NCI-H1105 treated with DMSO at 0.1 percent for 48 hours (cell line): ENCODE measurements around the gene AMELX.

Experiments
- DNase-seq: peaks from one replicate; lab custom pipeline; 2025; lab: John Stamatoyannopoulos, UW

The AMELX gene

DNA sequence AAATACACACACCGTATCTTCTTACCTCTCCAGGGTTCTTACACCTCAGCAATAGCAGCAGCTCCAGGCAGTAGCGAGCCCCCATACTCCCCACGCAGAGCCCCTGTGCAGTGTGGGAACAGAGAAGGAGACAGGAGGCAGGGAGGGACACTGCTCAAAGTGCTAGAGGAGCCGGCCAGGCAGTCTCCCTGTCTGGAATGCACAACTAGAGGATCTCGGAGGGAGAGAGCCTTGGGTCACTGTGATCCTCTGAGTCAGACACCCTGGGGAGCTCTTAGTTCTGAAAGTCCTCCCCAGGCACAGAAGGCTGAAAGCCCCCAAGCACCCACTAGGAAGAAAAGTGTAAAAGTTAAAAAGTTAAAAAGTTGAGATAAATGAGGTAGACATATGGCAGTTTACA is 16.0 kb downstream of the AMELX start:
- DNase-seq: no peak

DNA sequence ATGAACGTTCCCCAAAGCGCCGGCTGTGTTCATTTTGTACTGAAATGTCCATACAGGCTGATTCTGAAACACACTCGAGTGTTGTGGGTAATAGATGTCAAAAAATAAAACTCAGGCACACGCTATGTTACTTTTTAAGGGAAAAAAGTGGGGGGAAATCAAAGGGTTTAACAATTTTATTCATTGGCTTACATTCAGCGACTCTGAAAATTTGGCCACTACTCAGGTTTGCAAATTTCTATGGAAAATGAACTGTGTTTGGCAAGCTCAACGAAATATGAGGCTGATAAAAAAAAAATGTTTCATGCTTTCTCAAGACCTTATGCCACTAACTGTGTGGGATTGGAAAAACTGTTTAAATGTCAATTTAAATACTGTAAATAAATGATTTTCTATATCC is 18.5 kb downstream of the AMELX start:
- DNase-seq: no peak

DNA sequence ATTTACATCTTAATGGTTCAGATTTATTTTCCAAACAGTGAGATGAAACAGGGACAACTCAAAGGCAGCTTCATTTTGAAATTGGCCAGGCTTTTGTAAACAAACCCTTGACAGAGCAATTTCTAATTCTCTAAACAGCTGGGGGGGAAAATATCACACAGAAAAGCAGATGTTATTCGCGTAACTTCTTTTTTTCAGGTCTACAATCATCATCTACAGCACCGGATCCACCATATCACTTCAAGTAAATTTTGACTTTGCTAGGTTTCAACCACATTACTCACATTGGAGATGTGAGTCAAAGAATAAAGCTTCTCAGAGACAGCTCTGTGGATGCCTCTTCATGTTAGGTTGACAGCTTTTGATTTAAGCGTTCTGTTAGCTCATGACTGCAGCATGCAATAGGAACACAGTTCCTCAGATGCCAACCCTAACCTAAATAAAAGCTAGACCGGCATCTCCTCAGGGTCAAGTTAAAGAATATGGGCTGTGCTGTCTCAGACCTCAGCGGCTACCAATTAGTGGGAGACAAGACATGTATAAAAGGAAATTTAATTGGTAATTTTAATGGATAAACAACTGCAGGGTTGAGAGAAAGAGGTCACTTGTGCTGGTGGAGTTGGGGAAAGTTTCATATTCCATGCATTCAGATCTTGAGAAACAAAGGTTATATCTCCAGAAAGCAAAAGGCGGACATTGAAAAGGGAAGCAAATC is 26.8 kb downstream of the AMELX start:
- DNase-seq: no peak

DNA sequence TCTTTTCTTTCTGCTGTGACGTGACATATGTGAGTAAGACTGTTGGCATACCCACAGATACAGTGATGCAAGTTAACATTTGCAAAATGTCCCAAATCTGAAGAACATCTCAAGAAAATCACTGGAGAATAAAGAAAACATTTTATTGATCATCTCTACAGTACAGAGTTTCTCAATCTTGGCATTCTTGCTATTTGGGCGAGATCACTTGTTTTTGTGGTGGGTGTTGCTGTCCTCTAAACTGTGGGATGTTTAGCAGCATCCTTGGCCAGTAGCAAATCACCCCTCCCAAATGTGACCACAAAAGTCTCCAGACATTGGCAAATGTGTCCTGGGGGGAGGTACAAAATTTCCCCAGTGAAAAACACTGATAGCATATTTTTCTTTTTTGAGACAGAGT is 28.8 kb downstream of the AMELX start:
- no peak for DNase-seq

DNA sequence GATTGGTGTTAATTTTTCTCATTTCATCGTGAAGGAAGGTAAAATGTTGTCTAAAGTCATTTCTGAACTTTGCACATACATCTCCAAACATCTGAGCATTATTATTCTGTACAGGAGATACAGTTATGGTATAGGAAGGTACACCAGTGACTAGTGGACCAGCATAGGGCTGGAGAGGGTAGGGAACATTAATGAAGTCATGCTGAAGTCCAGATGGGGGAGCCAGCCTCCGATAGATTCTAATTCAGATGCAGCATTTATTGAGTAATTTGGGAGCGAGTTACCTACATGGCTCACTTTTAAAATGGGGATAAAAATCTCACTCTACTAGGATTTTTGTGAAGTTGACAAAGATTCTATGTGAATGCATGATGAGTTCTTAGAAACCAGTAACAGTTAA is 34.9 kb downstream of the AMELX start:
- no peak for DNase-seq

DNA sequence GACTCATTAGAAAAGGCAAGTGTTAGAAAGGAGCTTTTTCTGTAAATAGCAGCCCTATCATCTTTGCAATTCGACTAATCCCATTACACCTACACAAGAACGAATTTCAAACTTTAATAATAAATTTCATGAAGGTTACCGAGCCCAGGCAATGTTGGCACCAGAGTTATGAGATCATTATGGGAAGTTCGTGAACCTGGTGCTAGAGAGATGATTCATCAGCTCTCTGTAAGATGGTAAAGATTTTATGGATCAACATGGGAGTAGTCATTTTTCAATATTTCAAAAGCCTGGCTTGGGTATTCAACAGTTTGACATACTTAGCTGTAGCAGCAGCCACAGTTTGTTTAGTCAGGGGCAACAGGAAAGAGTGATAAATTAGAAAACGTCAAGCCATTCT is 35.8 kb downstream of the AMELX start:
- DNase-seq: no peak

DNA sequence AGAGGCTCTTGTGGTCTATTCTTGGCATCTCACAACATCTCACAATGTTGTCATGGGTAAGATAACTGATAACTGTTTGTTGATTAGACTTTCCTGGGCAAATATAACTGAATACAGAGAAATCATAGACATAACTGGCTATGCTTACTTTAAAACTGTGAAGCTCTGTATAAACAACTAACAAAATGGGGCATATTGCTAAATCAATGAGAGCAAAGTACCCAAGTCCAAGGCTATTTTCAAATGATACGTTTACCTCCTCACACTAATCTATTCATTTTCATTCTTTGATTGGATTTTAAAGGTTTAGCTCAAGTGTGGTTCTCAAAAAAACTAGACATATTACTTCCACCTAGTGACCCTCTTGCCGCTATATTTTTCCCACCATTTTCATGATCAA is 38.6 kb downstream of the AMELX start:
- no peak for DNase-seq

DNA sequence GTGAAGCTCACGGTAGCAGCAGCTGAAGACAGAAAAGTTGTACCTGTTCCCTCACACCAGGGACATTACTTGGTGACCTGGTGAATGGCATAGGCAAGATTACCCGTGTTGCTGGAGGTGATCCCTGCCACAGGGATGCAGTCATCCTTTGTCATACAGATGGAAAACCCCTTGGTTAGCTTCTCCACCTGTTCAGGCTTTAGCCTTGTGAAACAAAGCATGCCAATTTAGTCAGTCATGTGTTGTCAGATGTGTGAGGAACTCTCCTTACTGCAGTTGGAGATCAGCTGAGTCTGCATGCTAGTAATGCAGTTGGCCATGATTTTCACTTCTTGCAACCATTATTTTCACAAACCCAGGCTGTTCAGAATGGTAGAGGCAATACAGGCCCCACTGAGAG is 41.0 kb downstream of the AMELX start:
- DNase-seq: no peak

DNA sequence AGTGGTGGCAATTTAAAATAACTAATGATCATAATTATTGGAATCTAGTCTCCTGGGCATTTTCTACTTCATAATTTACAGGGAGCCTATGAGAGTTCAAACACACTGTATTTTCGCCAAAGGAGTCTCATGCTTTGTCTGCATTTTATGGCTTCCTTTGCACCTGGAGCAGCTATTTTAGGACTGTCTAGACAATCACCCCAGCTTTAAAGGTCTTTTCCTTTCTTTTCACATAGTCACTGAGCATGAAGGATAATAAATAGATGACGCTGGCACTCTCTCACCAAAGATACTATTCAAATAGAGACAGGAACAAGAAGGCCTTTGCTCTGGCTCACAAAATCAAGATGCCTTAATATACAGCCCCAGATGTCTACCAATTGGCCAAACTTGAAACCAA is 43.0 kb downstream of the AMELX start:
- DNase-seq: no peak

DNA sequence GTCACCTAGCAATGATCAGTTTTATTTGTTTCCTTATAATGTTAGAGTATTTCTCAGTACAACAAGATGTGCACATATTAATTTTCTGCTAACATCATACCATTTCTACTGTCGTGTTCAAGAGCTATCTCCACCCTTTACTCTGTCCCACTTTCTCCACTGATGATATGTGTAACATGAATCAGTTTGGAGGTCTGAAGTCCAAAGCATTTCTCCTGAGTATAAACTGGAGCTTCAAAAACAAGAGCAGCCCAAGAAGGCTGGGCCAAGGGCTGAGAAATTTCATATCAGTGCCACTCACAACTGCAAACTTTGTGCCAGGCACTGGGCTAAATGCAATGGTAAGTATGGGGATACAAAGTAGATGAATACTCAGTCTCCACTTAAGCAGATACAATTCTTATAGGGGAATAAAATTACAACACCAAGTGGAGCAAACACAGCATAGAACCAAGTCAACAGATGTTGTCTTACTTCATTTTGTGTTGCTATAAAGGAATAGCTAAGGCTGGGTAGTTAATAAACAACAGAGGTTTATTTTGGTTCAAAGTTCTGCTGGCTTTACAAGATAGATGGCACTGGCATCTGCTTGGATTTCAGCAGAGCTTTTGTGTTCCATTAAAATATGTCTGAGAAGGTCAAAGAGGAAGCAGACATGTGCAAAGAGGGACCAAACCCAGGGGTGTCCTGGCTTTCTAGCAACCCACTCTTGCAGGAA is 44.2 kb downstream of the AMELX start:
- no peak for DNase-seq

DNA sequence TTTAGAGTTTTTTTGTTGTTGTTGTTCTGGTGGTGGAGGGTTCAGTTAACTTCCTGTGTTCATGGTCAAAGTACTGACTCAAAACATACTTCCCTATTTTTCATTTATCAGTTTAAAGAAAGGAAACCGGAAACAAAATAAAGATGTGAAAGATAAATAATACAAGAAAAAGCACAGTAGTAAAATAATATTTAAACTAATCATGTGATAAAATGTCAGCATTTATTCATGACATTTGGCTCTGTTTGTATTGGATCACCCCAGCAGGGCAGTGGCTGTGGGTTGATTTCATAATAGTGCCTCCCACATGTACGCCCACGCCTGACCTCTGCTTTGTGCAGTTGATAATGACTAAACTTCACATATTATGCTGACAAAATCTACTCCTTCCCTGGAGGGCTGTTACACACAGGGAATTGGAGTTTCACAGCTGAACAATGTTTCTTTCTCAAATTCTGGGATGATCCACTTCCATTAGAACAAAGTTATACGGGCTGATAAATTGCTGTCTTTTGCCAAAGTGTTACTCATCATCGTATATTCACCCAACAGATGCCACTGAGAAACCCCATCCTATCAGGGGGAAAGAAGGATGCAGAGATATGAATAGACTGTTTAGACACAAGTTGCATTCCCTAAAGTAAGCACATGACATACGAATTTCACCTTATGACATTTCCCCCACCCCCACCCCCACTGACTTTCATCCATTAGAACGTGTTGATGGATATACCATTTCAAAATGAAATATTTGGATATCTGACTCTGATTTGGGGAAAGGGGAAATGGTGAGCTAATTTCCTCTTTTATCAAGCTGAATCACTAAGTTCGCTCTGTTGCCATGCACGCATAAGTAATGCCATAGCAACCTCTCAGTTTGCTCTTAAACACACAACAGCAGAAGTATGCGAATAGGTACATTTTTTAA is 48.3 kb downstream of the AMELX start:
- DNase-seq: no peak

DNA sequence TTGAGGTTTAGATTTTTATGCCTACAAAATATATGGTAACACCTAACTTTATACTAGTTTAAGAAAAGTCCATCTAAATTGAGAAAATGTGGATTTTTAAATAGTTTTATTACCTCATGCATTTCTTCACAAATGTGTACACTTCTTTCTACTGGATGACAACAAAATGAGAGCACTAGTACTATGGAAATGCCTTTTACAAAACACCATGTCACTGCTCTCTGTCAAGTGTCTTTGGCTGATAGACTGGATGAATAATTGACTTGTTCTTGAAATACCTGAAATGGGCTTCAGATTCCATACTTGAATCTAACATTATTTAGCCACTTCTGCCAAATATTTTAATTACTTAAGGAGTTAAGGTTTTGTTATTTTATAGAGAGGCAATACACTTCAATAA is 49.5 kb downstream of the AMELX start:
- no peak for DNase-seq

DNA sequence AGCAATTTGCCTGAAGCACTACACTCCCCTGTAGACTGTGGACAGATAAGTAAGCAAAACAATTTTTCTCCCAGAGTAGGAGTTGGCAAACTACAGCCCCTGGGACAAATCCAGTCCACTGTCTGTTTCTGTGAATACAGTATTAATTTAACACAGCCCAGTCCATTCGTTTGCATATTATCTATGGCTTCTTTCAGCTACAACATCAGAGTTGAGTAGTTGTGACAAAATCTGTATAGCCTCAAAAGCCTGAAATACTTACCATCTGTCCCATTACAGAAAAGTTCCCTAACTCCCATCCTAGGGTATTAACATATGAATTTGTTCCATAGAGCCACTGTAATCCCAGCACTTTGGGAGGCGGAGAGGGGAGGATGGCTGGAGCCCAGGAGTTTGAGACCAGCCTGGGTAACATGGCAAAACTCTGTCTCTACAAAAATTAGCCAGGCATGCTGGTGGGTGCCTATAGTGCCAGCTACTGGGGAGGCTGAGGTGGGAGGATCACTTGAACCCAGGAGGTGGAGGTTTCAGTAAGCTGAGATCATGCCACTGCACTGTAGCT is 53.0 kb downstream of the AMELX start:
- no peak for DNase-seq

DNA sequence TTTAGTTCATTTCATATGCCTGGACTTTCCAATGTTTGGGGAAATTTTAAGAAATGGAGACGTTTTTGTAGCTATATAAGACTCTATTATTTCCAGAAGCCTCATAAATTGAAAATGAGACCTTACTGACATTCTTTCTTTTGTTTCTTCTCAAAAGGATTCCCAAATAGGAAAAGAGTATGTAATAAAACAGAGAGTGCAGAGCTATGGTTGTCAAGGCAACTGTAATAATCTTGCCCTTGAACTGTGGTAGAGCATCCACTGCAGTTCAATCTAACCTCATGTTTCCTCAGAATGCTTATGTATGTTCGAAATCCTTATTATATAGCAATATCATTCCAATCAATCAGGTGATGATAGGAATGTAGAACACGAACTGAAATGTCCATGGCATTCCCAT is 54.1 kb downstream of the AMELX start:
- DNase-seq: no peak

DNA sequence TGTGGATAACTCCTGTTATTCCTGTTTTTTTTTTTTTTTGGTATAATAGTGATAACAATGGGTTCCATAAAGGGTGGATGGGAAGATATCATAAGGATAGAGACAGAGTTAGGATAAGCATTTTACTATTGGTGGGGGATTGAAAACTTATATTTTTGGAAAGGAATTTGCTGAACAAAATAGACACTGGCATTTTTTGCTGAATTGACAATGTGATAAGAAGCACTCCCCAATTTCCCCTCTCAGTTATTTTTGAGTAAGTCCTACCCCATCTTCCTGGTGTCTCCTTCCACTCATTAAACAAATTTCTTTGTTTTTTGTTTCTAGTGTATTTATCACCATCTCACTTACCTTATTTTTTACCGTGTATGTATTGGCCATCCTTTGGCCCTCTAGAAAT is 55.8 kb downstream of the AMELX start:
- DNase-seq: no peak

DNA sequence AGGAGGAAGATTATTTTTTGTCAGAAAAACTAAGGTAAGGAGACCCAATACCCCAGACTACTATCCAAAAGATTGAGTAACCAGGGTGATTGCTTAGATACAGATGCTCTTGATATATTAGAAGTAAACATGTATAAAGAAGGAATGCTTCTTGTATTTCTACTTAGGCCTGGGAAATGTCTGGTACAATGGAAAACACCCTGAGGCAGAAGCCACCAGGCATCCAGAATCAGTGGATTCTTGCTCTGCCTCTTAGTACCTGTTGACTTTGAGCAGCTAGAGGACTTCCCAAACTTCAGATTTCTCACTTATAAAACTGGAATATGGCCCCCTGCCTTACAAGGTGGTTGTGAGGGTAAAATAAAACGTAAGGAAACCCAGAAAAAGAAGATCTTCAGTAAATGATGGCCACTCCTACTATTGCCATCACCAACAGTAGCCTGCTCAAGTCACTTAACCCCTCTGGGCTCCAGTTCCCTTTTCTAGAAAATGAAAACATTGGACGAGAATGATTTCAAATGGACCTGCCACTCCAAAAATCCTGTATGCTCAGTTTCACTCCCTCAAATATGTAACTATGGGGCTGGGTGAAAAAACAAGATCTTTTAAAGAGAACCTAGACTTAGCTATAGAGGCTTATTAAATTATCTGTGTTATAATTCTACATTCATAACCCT is 56.6 kb downstream of the AMELX start:
- no peak for DNase-seq
